H9 (cell line): ENCODE data around the gene TPGS1. TPM values are rescaled to one million over a fixed set of nuclear protein-coding genes. Genes with fewer than 3 reads are reported as not detected.
A peak's percentile ranks its signal among the peaks of the same experiment; 100 is the strongest.

ENCODE experiments used
- DNase-seq: peaks from one replicate; pipeline ENCODE4 v3.0.0-alpha.2; 2017
- H2AFZ ChIP-seq: one replicate; pipeline ENCODE4 v1.6.1; 2013; ENCODE audit warnings: mild to moderate bottlenecking, low read length, control low read depth, moderate library complexity
- H2AK5ac ChIP-seq: 2 replicates; pipeline ENCODE4 v1.6.1; 2013; ENCODE audit warnings: low read length, control low read depth, mixed read lengths; ENCODE audit not compliant: insufficient read length
- H2BK120ac ChIP-seq: one replicate; pipeline ENCODE4 v1.6.1; 2013; ENCODE audit warnings: low read depth, mild to moderate bottlenecking, low read length, control low read depth, inconsistent platforms; ENCODE audit not compliant: poor library complexity, severe bottlenecking
- H2BK12ac ChIP-seq: 2 replicates; pipeline ENCODE4 v1.6.1; 2013; ENCODE audit warnings: low read length, control low read depth, mixed read lengths, low read depth; ENCODE audit not compliant: insufficient read length
- H2BK15ac ChIP-seq: 2 replicates; pipeline ENCODE4 v1.6.1; 2013; ENCODE audit warnings: low read depth, low read length, control low read depth
- H2BK20ac ChIP-seq: one replicate; pipeline ENCODE4 v1.6.1; 2013; ENCODE audit warnings: low read depth, mild to moderate bottlenecking, low read length, control low read depth, inconsistent platforms; ENCODE audit not compliant: poor library complexity, severe bottlenecking
- H2BK5ac ChIP-seq: 2 replicates; pipeline ENCODE4 v1.6.1; 2013; ENCODE audit warnings: low read length, control low read depth, mixed read lengths; ENCODE audit not compliant: insufficient read length
- H3K14ac ChIP-seq: 2 replicates; pipeline ENCODE4 v1.6.1; 2013; ENCODE audit warnings: low read length, control low read depth; ENCODE audit not compliant: insufficient read depth
- H3K18ac ChIP-seq: 2 replicates; pipeline ENCODE4 v1.6.1; 2013; ENCODE audit warnings: low read depth, mild to moderate bottlenecking, mixed read lengths, low read length, control low read depth; ENCODE audit not compliant: insufficient read length
- H3K23ac ChIP-seq: 2 replicates; pipeline ENCODE4 v1.6.1; 2013; ENCODE audit warnings: low read length, control low read depth, mixed read lengths, low read depth; ENCODE audit not compliant: insufficient read length
- H3K23me2 ChIP-seq: 2 replicates; pipeline ENCODE4 v1.6.1; 2013; ENCODE audit warnings: low read depth, mild to moderate bottlenecking, mixed read lengths, low read length, control low read depth; ENCODE audit not compliant: insufficient read length, poor library complexity, severe bottlenecking
- H3K27ac ChIP-seq: 2 replicates; pipeline ENCODE4 v1.5.1; 2013; ENCODE audit warnings: low read length, control low read depth, mixed read lengths, low read depth; ENCODE audit not compliant: insufficient read length
- H3K27me3 ChIP-seq: 2 replicates; pipeline ENCODE4 v1.6.1; 2013; ENCODE audit warnings: low read length, control low read depth, inconsistent platforms; ENCODE audit not compliant: insufficient read depth
- H3K4ac ChIP-seq: 2 replicates; pipeline ENCODE4 v1.6.1; 2013; ENCODE audit warnings: low read depth, mild to moderate bottlenecking, control low read depth, inconsistent platforms, low read length, moderate library complexity
- H3K4me1 ChIP-seq: 2 replicates; pipeline ENCODE4 v1.6.1; 2013; ENCODE audit warnings: low read length, control low read depth, inconsistent platforms; ENCODE audit not compliant: insufficient read depth
- H3K4me2 ChIP-seq: 2 replicates; pipeline ENCODE4 v1.6.1; 2013; ENCODE audit warnings: low read length, control low read depth, mixed read lengths; ENCODE audit not compliant: insufficient read length, insufficient read depth
- H3K56ac ChIP-seq: 2 replicates; pipeline ENCODE4 v1.6.1; 2013; ENCODE audit warnings: low read depth, mild to moderate bottlenecking, mixed read lengths, low read length, control low read depth; ENCODE audit not compliant: insufficient read length
- H3K79me1 ChIP-seq: 2 replicates; pipeline ENCODE4 v1.6.1; 2013; ENCODE audit warnings: low read depth, mild to moderate bottlenecking, moderate library complexity, low read length, control low read depth, inconsistent platforms; ENCODE audit not compliant: insufficient read depth, poor library complexity, severe bottlenecking
- H3K79me2 ChIP-seq: 2 replicates; pipeline ENCODE4 v1.6.1; 2013; ENCODE audit warnings: low read length, control low read depth, inconsistent platforms; ENCODE audit not compliant: insufficient read depth
- H3K9ac ChIP-seq: 2 replicates; pipeline ENCODE4 v1.6.1; 2013; ENCODE audit warnings: low read length, control low read depth, mixed read lengths; ENCODE audit not compliant: insufficient read length; ENCODE audit errors: extremely low read depth
- H3K9me3 ChIP-seq: one replicate; pipeline ENCODE4 v1.6.1; 2013; ENCODE audit warnings: low read depth, low read length, inconsistent platforms; ENCODE audit not compliant: control insufficient read depth
- H3T11ph ChIP-seq: one replicate; pipeline ENCODE4 v1.6.1; 2013; ENCODE audit warnings: mild to moderate bottlenecking, low read length, control low read depth, inconsistent platforms
- H4K20me1 ChIP-seq: one replicate; pipeline ENCODE4 v1.6.1; 2013; ENCODE audit not compliant: control insufficient read depth, insufficient read length, insufficient read depth
- H4K5ac ChIP-seq: 2 replicates; pipeline ENCODE4 v1.6.1; 2013; ENCODE audit warnings: low read depth, mild to moderate bottlenecking, mixed read lengths, low read length, control low read depth; ENCODE audit not compliant: insufficient read length
- H4K8ac ChIP-seq: replicated peaks from 2 replicates; pipeline ENCODE4 v1.6.1; 2013; ENCODE audit warnings: low read length, control low read depth, mixed read lengths, low read depth; ENCODE audit not compliant: insufficient read length
- H4K91ac ChIP-seq: 2 replicates; pipeline ENCODE4 v1.6.1; 2013; ENCODE audit warnings: low read depth, mild to moderate bottlenecking, moderate library complexity, mixed read lengths, low read length, control low read depth; ENCODE audit not compliant: insufficient read length
- H3K27ac Mint-ChIP-seq, 3 experiments: 2 replicates in 2 of 3; 3 replicates in 1 of 3; pipeline ENCODE4 v1.8.0; 2020 to 2021; ENCODE audit warnings: mixed read lengths in 3 of 3, mild to moderate bottlenecking in 1 of 3, moderate library complexity in 1 of 3
- H3K27me3 Mint-ChIP-seq: 2 replicates; pipeline ENCODE4 v1.8.0; 2021; ENCODE audit warnings: low read depth, mild to moderate bottlenecking, moderate library complexity, mixed read lengths
- H3K36me3 Mint-ChIP-seq, 3 experiments: 2 replicates in 2 of 3; 3 replicates in 1 of 3; pipeline ENCODE4 v1.8.0; 2020 to 2021; ENCODE audit warnings: low read depth in 3 of 3, mixed read lengths in 3 of 3; ENCODE audit not compliant: insufficient read depth in 1 of 3
- H3K4me1 Mint-ChIP-seq, 2 experiments: 2 replicates each; pipeline ENCODE4 v1.8.0; 2020; ENCODE audit warnings: mixed read lengths in 2 of 2
- H3K4me3 Mint-ChIP-seq, 2 experiments: 2 replicates in 1 of 2; 3 replicates in 1 of 2; pipeline ENCODE4 v1.8.0; 2020 to 2021; ENCODE audit warnings: mild to moderate bottlenecking in 2 of 2, mixed read lengths in 2 of 2, moderate library complexity in 1 of 2
- H3K9me3 Mint-ChIP-seq, 2 experiments: 2 replicates in 1 of 2; 3 replicates in 1 of 2; pipeline ENCODE4 v1.8.0; 2020; ENCODE audit warnings: mild to moderate bottlenecking in 2 of 2, mixed read lengths in 2 of 2, moderate library complexity in 1 of 2
- CTCF ChIP-seq: fragments of 200-600 bp; sonication (generic); conservative IDR thresholded peaks from 3 replicates; pipeline ENCODE4 v1.8.0; 2021; ENCODE audit warnings: antibody characterized with exemption, mild to moderate bottlenecking
- WGBS: extraction: QIAGEN DNeasy Blood & Tissue Kit; methylation state at CpG from one replicate; pipeline ENCODE4 v1.1.7; 2013; ENCODE audit warnings: missing lambda C conversion rate, low lambda C conversion rate, mixed read lengths; ENCODE audit not compliant: insufficient read length; ENCODE audit errors: extremely low coverage; 5-methylcytosine and 5-hydroxymethylcytosine counted together
- total RNA-seq: library from RNA; stranded (reverse); gene quantifications from 2 replicates; pipeline ENCODE4 v1.2.1, GENCODE V29; 2021

Gene TPGS1
- total RNA-seq, 1 experiment from 2014 or later: 7.4 TPM

GRCh38 chr19:478976-479375 is 28.3 kb upstream of the TPGS1 start:
- Histone ChIP-seq H3K9ac (no peak overlapping the region), H4K8ac (no peak overlapping the region), H4K5ac (no peak overlapping the region), H3K18ac (no peak overlapping the region), H3K56ac (no peak overlapping the region), H2BK120ac (no peak overlapping the region), H4K20me1 (no peaks in the 10 kb centered on the region), H3K79me1 (no peaks in the 10 kb centered on the region), H3K4me1 (no peaks in the 10 kb centered on the region), H2BK15ac (no peak overlapping the region), H2BK12ac (no peak overlapping the region), H3T11ph (no peak overlapping the region), H3K27me3 (no peaks in the 10 kb centered on the region), H3K23ac (no peak overlapping the region), H3K27ac (no peak overlapping the region), H2AK5ac (no peak overlapping the region), H3K4me2 (no peak overlapping the region), H2AFZ (no peak overlapping the region), H3K9me3 (no peaks in the 10 kb centered on the region), H3K79me2 (no peaks in the 10 kb centered on the region), H3K4ac (no peak overlapping the region), H3K14ac (no peak overlapping the region), H3K23me2 (no peaks in the 10 kb centered on the region), H2BK5ac (no peak overlapping the region), H4K91ac (no peak overlapping the region), H2BK20ac (no peak overlapping the region)
- DNase-seq: no peak
- H3K4me1 Mint-ChIP-seq: peaks cover 10 to 15% of the 10 kb centered on the region in 2 experiments
- H3K4me3 Mint-ChIP-seq: no peak overlapping the region
- no CpG with 5 or more reads among the region's 14 CpGs for WGBS
- H3K36me3 Mint-ChIP-seq: peaks cover 2 to 10% (median 5%) of the 10 kb centered on the region in 3 experiments; a peak in 5 of 7 replicates
- H3K27ac Mint-ChIP-seq: peak overlapping the region in 1 of 3 experiments; percentile 69; a peak in 1 of 7 replicates
- H3K27me3 Mint-ChIP-seq: peaks cover 24% of the 10 kb centered on the region
- no peak for TF ChIP-seq CTCF
- H3K9me3 Mint-ChIP-seq: peaks cover 16 to 24% of the 10 kb centered on the region in 2 experiments
